Neuron (in vitro differentiated cells): Measurements from ENCODE around the gene LAPTM4A.

ENCODE experiments used
- H2AFZ ChIP-seq: one replicate; pipeline ENCODE4 v1.6.1; 2013; ENCODE audit warnings: low read depth, mild to moderate bottlenecking, inconsistent platforms, low read length, moderate library complexity
- H3K27me3 ChIP-seq: one replicate; pipeline ENCODE4 v1.6.1; 2013; ENCODE audit warnings: low read length; ENCODE audit not compliant: insufficient read depth
- H3K36me3 ChIP-seq: one replicate; pipeline ENCODE4 v1.6.1; 2013; ENCODE audit warnings: low read length; ENCODE audit not compliant: insufficient read depth
- H3K4me1 ChIP-seq: one replicate; pipeline ENCODE4 v1.6.1; 2013; ENCODE audit warnings: low read length; ENCODE audit not compliant: insufficient read depth
- H3K4me3 ChIP-seq: 2 replicates; pipeline ENCODE4 v1.5.1; 2013; ENCODE audit warnings: mild to moderate bottlenecking, low read length, moderate library complexity
- H3K9me3 ChIP-seq: one replicate; pipeline ENCODE4 v1.6.1; 2013; ENCODE audit warnings: low read length

LAPTM4A gene

DNA sequence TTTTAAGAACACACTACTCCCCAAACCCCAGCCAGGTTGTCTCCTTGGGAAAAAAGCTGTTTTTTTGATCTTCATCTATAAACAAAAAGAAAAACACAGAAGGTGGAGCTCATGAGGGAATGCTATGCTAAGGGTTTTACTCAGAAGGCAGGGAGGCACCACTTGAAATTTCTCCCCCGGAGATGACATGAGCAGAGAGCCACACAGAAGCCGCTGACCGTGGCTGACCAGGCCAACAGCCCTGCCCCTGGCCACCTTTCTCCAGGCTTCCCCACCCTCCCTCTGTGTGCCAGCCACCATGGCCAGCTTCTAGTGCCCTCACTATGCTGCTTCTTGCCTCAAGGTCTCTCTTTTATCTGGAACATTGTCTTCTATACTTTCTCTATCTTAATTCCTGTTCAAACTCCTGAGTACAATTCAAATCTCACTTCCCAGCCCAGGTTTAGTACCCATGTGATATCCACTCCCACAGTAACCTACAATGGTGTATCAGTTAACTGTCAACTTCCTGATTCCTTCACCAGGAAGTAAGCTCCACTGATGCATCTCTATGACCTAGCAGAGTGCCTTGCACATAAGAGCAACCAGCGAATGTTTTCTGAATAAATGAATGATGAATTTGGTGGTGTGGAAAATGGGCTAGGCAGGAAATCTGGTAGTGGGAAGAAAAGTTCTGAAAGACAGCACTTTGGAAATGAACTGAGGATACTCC, 15.3 kb downstream of the LAPTM4A start:
- H3K27me3 ChIP-seq, result no peaks in the 10 kb centered on the region
- H3K9me3 ChIP-seq, result no peaks in the 10 kb centered on the region
- H3K36me3 ChIP-seq, result peaks cover 88% of the 10 kb centered on the region
- H3K4me3 ChIP-seq, result no peak overlapping the region
- H2AFZ ChIP-seq, result no peak overlapping the region
- H3K4me1 ChIP-seq, result no peaks in the 10 kb centered on the region

- Histone ChIP-seq H3K4me1 (no peaks in the 10 kb centered on the region), H3K36me3 (peaks cover 88% of the 10 kb centered on the region), H3K9me3 (peaks cover 6% of the 10 kb centered on the region), H2AFZ (no peak overlapping the region), H3K27me3 (no peaks in the 10 kb centered on the region), H3K4me3 (no peak overlapping the region)
Observed at GRCh38 chr2:20034821-20035220, 16.6 kb downstream of the LAPTM4A start.

- Histone ChIP-seq H3K4me1 (no peaks in the 10 kb centered on the region), H3K27me3 (no peaks in the 10 kb centered on the region), H3K9me3 (peaks cover 6% of the 10 kb centered on the region), H3K4me3 (no peak overlapping the region), H3K36me3 (peaks cover 86% of the 10 kb centered on the region), H2AFZ (no peak overlapping the region)
Observed at GRCh38 chr2:20034218-20034617, 17.2 kb downstream of the LAPTM4A start.

DNA sequence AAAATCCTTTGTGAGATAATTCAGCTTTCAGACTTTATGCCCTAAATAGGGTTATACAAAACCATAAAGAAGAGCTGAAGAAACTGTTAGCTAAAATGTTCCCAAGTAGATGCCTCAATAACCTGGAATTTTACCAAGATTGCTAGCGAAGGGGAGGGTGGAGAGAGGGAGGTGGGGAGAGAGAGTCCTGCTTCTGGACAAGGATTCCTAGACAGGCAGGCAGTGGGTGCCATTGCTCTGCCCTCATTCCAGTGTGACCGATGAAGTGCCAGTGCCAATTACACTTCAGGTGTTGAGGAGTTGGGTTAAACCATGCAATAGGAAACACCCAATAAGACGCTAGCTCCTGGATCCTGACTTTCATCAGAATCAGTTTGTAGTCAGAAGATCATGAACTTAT, 18.1 kb downstream of the LAPTM4A start:
- H3K4me3 ChIP-seq, result no peak overlapping the region
- no peak overlapping the region for H2AFZ ChIP-seq
- H3K4me1 ChIP-seq, result no peaks in the 10 kb centered on the region
- H3K36me3 ChIP-seq, result peaks cover 86% of the 10 kb centered on the region
- H3K27me3 ChIP-seq, result no peaks in the 10 kb centered on the region
- H3K9me3 ChIP-seq, result peaks cover 6% of the 10 kb centered on the region

DNA sequence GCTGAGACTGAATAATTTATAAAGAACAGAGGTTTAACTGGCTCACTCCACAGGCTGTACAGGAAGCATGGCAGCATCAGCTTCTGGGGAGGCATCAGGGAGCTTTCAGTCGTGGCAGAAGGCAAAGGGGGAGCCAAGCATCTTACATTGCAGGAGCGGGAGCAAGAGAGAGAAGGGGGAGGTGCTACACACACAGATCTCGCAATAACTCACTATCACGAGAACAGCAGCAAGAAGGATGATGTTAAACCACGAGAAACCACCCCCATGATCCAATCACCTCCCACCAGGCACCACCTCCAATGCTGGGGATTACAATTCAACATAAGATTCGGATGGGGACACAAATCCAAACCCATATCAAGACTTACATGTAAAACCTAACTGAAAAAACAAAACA, 21.2 kb downstream of the LAPTM4A start:
- H3K4me1 ChIP-seq, result no peaks in the 10 kb centered on the region
- H3K9me3 ChIP-seq, result peaks cover 6% of the 10 kb centered on the region
- H2AFZ ChIP-seq, result no peak overlapping the region
- no peak overlapping the region for H3K4me3 ChIP-seq
- no peaks in the 10 kb centered on the region for H3K27me3 ChIP-seq
- H3K36me3 ChIP-seq, result peaks cover 67% of the 10 kb centered on the region

DNA sequence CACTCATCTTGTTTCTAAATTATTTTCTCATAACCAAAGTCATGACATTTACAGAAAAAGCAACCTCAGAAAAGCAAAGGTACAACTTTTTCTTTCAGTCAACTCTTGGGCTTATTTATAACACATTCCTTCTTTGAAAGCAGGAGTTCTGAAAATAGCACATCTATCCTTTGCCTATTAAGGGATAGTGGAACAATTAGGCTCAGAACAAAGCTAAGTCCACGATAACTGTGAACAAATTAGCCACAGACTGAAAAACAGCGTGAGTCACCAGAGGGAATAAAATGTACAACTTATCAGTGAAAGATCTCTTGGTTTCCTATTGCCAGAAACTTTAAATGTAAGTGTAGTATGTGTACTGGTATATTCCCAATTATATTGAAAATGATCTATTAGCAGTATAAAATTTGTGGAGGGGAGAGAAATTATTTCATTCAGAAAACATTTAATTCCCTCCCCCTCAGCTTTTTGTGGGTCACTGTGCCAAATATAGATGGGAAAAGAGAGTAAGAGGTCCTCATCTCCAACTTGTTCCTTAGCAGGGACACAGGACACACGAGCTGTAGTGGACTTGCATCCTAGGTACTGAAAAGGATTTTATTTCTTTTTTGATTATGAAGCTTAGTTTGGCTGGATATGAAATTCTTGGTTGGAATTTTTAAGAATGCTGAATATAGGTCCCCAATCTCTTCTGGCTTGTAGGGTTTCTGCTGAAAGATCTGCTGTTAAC, 23.6 kb downstream of the LAPTM4A start:
- peaks cover 43% of the 10 kb centered on the region for H3K36me3 ChIP-seq
- H2AFZ ChIP-seq, result no peak overlapping the region
- peaks cover 8% of the 10 kb centered on the region for H3K9me3 ChIP-seq
- no peaks in the 10 kb centered on the region for H3K4me1 ChIP-seq
- H3K4me3 ChIP-seq, result no peak overlapping the region
- H3K27me3 ChIP-seq, result no peaks in the 10 kb centered on the region

DNA sequence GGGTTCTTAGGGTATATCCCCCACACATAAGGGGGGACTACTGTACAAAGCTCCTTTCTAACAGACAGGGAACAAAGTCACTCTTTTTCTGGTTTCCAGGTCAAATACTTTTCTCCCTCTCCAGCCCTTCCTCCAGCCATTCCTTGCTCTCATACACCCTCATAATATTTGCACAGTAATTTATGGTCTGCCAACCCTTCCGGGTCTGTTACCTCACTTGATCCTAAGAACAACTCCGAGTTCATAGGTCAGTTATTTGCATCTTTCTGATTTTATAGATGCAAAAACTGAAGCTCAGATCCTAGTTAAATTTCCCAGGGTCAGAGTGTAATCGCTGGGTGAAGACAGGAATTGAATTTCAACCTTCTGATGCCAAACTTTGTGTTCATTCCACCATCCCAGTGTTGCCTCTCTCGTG, 24.2 kb downstream of the LAPTM4A start:
- H3K4me1 ChIP-seq, result no peaks in the 10 kb centered on the region
- H3K9me3 ChIP-seq, result peaks cover 10% of the 10 kb centered on the region
- H3K36me3 ChIP-seq, result peaks cover 37% of the 10 kb centered on the region
- H2AFZ ChIP-seq, result no peak overlapping the region
- no peaks in the 10 kb centered on the region for H3K27me3 ChIP-seq
- no peak overlapping the region for H3K4me3 ChIP-seq

- Histone ChIP-seq H3K9me3 (peaks cover 8% of the 10 kb centered on the region), H3K27me3 (no peaks in the 10 kb centered on the region), H2AFZ (no peak overlapping the region), H3K4me1 (no peaks in the 10 kb centered on the region), H3K4me3 (no peak overlapping the region), H3K36me3 (peaks cover 19% of the 10 kb centered on the region)
Observed at GRCh38 chr2:20025065-20025786, 26.2 kb downstream of the LAPTM4A start.

DNA sequence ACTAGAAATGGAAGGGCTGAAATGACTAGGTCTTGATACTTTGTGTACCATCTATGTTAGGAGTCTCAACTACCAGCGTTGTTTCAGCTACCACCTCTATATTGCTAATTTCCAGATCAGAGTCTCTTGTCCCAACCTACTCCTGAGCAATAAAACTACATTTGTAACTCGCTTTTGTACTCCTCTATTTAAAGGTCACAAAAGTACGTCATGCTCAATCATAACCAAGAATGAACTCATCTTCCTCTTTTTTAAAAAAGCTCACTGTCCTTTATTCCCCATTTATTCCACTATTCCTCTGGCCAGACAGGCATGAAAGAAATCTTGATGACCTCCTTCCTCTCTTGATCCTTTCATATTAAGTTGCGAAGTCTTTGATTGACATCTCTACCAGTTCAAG, 27.7 kb downstream of the LAPTM4A start:
- H3K4me1 ChIP-seq, result no peaks in the 10 kb centered on the region
- H3K4me3 ChIP-seq, result no peak overlapping the region
- H3K36me3 ChIP-seq, result peaks cover 8% of the 10 kb centered on the region
- no peaks in the 10 kb centered on the region for H3K27me3 ChIP-seq
- peaks cover 6% of the 10 kb centered on the region for H3K9me3 ChIP-seq
- H2AFZ ChIP-seq, result no peak overlapping the region

DNA sequence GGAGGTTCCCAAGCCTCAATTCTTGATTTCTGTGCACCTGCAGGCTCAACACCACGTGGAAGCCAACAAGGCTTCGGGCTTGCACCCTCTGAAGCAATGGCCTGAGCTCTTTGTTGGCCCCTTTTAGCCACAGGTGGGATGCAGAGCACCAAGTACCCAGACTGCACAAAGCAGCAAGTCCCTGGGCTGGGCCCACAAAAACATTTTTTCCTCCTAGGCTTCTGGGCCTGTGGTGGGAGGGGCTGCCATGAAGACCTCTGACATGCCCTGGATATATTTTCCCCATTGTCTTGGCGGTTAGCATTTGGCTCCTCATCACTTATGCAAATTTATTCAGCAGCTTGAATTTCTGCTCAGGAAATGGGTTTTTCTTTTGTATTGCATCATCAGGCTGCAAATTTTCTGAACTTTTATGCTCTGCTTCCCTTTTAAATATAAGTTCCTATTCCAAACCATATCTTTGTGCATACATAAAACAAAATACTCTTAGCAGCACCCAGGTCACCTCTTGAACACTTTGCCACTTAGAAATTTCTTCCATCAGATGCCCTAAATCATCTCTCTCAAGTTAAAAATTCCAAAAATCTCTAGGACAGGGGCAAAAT, 29.9 kb downstream of the LAPTM4A start:
- Histone ChIP-seq H3K27me3 (no peaks in the 10 kb centered on the region), H3K4me1 (no peaks in the 10 kb centered on the region), H3K4me3 (no peak overlapping the region), H3K9me3 (peaks cover 6% of the 10 kb centered on the region), H3K36me3 (no peaks in the 10 kb centered on the region), H2AFZ (no peak overlapping the region)

GRCh38 chr2:20019747-20020146, 31.7 kb downstream of the LAPTM4A start:
- no peaks in the 10 kb centered on the region for H3K4me1 ChIP-seq
- H2AFZ ChIP-seq, result no peak overlapping the region
- peaks cover 6% of the 10 kb centered on the region for H3K9me3 ChIP-seq
- no peak overlapping the region for H3K4me3 ChIP-seq
- no peaks in the 10 kb centered on the region for H3K36me3 ChIP-seq
- H3K27me3 ChIP-seq, result no peaks in the 10 kb centered on the region

GRCh38 chr2:20018601-20019152, 32.8 kb downstream of the LAPTM4A start:
- Histone ChIP-seq H2AFZ (no peak overlapping the region), H3K9me3 (peaks cover 9% of the 10 kb centered on the region), H3K27me3 (no peaks in the 10 kb centered on the region), H3K4me1 (peaks cover 3% of the 10 kb centered on the region), H3K36me3 (no peaks in the 10 kb centered on the region), H3K4me3 (no peak overlapping the region)

DNA sequence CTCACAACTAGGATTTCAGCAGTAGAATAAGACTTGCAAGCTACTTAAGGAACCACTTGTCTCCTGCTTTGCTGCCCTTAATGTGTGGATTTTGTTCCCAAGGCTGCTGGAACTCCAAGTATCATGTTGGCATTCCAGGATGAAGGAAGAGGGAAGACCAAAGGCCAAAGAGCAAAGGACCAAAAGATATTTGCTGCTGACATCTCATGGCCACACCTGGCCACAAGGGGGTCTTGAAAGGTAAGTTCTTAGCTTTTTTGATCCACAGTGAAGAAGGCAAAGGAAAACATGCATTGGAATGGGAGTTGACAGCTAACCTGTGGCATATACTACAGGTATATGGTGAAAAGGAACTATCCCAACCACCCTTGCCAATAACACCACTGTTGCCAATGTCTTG, 35.1 kb downstream of the LAPTM4A start:
- Histone ChIP-seq H3K27me3 (peaks cover under 1% of the 10 kb centered on the region), H3K4me3 (no peak overlapping the region), H3K9me3 (peaks cover 4% of the 10 kb centered on the region), H3K36me3 (no peaks in the 10 kb centered on the region), H3K4me1 (peaks cover 12% of the 10 kb centered on the region), H2AFZ (no peak overlapping the region)
